Testis (tissue), 3 donors: Measurements from ENCODE around the gene PLAC8. TPM values are rescaled to one million over a fixed set of nuclear protein-coding genes. Genes with fewer than 3 reads are reported as not detected.
"Not testable (repeated sequence)": the region's sequence is repeated elsewhere in the genome, so short reads cannot be mapped to it uniquely, and the experiment has no call there.

ENCODE experiments used
- DNase-seq: peaks from one replicate; pipeline ENCODE4 v3.0.0-alpha.2; 2019
- H3K27ac ChIP-seq, 2 donors: fragments of 200-600 bp; sonication (generic); one replicate each; pipeline ENCODE4 v1.5.1; 2019
- H3K27me3 ChIP-seq: fragments of 200-600 bp; sonication (generic); one replicate; pipeline ENCODE4 v1.5.1; 2019
- H3K36me3 ChIP-seq: fragments of 200-600 bp; sonication (generic); one replicate; pipeline ENCODE4 v1.5.1; 2017; ENCODE audit warnings: low read depth; ENCODE audit errors: missing control alignments
- H3K4me1 ChIP-seq: fragments of 200-600 bp; sonication (generic); one replicate; pipeline ENCODE4 v1.5.1; 2019
- H3K4me3 ChIP-seq, 2 donors: fragments of 200-600 bp; sonication (generic); one replicate each; pipeline ENCODE4 v1.5.1; 2017 to 2019
- H3K9me3 ChIP-seq: fragments of 200-600 bp; sonication (generic); one replicate; pipeline ENCODE4 v1.5.1; 2017
- POLR2A ChIP-seq: fragments of 450-650 bp; IDR thresholded peaks from one replicate; pipeline ENCODE4 v1.6.1; 2017; ENCODE audit warnings: antibody characterized with exemption, mild to moderate bottlenecking, moderate library complexity
- whole genome bisulfite sequencing, 2 donors: methylation state at CpG; one replicate each; pipeline ENCODE4 v1.1.5; 2018; 5-methylcytosine and 5-hydroxymethylcytosine counted together
- intact Hi-C: fragments of 100-400 bp; cut with DNase I; formaldehyde crosslinking; loops from one replicate; pipeline ENCODE4 v1.15.1; 2023; ENCODE audit warnings: low total_unique reads
- polyA plus RNA-seq: library from polyadenylated mRNA; stranded (reverse); fragments of 350-450 nt; fragmentation: Illumina TruSeq; extraction: RNeasy Lipid Tissue Mini Kit (QIAGEN cat#74804); gene quantifications from one replicate; pipeline ENCODE4 v1.2.3, GENCODE V29; 2014; ENCODE audit warnings: low read depth, low replicate concordance; ENCODE audit not compliant: insufficient read depth
- total RNA-seq, 2 donors: library from RNA; depleted of rRNA; stranded (reverse); fragments of >200 nt; gene quantifications; one replicate each; pipeline ENCODE4 v1.2.3, GENCODE V29; 2016
- TF ChIP-seq, protein P1 (sequence below), 3 experiments: fragments of 450-650 bp in 2 of 3; fragments of 200-600 bp in 1 of 3; sonication (generic) in 1 of 3; IDR thresholded peaks; one replicate each; pipeline ENCODE4 v1.5.1; 2016 to 2019; ENCODE audit warnings: antibody characterized with exemption in 3 of 3, mild to moderate bottlenecking in 2 of 3, moderate library complexity in 1 of 3

PLAC8 gene
- total and polyA plus RNA-seq, 3 donors from 2014 or later: 0.55 to 2.0 (median 1.3) TPM

DNA sequence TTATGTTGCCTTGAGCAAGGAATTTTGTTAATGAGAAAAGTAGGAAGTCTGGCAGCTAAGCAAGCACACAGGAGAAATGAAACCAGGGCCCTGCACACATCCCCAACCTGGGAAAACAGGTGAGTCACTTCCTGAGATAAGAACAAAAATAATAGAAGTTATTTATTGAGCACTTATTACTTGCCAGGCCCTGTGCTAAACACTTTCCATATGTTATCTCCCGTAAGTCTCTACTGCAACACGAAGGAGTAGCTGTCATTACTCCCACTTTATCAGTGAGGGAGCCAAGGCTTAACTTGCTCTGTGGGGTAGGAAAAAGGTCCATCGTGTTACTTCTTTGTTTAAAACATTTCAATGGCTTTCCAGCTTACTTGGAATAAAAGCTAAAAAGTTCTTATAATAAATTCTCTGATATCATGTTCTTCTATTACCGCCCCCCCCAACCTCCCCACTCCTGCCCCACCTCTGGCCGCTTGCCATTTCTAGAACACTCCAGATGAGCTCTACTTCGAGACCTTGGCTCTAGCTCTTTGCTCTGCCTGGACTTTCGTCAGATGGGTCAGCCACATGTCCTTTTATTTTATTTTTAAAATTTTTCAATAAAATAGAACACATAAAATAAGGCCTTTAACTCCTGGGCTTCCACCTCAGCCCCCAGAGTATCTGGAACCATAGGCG lies 36.3 kb upstream of the PLAC8 start:
- H3K4me3 ChIP-seq: no peak overlapping the region
- intact Hi-C loops: no loop called here
- 44 to 53% methylated on average over 8 of the region's 8 CpGs for WGBS, 2 donors
- no peaks in the 10 kb centered on the region for H3K27me3 ChIP-seq
- H3K36me3 ChIP-seq: no peaks in the 10 kb centered on the region
- no peaks in the 10 kb centered on the region for H3K4me1 ChIP-seq
- H3K9me3 ChIP-seq: no peaks in the 10 kb centered on the region
- no peak overlapping the region for H3K27ac ChIP-seq
- TF ChIP-seq, protein P1, sequence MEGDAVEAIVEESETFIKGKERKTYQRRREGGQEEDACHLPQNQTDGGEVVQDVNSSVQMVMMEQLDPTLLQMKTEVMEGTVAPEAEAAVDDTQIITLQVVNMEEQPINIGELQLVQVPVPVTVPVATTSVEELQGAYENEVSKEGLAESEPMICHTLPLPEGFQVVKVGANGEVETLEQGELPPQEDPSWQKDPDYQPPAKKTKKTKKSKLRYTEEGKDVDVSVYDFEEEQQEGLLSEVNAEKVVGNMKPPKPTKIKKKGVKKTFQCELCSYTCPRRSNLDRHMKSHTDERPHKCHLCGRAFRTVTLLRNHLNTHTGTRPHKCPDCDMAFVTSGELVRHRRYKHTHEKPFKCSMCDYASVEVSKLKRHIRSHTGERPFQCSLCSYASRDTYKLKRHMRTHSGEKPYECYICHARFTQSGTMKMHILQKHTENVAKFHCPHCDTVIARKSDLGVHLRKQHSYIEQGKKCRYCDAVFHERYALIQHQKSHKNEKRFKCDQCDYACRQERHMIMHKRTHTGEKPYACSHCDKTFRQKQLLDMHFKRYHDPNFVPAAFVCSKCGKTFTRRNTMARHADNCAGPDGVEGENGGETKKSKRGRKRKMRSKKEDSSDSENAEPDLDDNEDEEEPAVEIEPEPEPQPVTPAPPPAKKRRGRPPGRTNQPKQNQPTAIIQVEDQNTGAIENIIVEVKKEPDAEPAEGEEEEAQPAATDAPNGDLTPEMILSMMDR (IDR thresholded peaks at IDR 0.05): no peak
- no peak for TF ChIP-seq POLR2A
- DNase-seq: no peak

DNA sequence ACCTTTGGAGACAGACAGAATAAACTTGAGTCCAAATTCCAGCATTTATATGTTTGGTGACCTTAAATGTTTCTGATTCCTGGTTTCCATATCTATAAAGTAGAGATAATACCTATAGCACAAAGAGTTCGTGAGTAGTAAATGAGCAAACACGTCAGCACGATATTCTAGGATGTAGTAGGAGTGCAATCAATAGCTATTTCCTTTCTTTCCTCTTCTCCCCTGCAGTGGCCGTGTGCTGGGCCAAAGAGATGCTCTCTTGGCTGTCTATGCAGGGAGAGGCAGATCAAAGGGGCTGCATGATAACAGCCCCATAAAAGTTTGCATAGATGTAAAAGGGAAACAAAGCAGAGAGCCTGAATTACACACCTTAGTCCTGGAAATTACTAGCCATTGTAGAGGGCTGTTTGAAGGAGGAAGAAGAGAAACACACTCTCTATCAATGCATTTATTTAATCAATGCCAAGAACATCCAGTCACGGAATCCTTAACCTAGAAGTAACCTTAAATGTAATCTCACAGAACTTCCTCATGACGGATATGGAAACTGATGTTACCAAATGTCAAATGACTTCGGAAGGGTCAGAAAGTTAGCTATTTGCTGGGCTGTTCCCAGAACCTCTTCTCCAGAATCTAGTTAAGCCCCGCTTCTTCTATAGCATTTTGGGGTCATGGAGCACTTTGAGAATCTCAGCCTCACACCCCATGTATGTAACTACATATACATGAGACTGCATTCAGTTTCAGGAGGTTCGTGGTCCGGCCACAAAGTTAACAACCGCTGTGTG lies 35.5 kb upstream of the PLAC8 start:
- intact Hi-C loops: no loop called here
- TF ChIP-seq, protein P1 (IDR thresholded peaks at IDR 0.05): no peak
- no peak for TF ChIP-seq POLR2A
- no peak overlapping the region for H3K4me3 ChIP-seq
- no peak for DNase-seq
- H3K27ac ChIP-seq: no peak overlapping the region
- H3K27me3 ChIP-seq: no peaks in the 10 kb centered on the region
- H3K4me1 ChIP-seq: no peaks in the 10 kb centered on the region
- H3K36me3 ChIP-seq: no peaks in the 10 kb centered on the region
- WGBS, 2 donors: 52 to 68% methylated on average over 11 of the region's 11 CpGs
- no peaks in the 10 kb centered on the region for H3K9me3 ChIP-seq

DNA sequence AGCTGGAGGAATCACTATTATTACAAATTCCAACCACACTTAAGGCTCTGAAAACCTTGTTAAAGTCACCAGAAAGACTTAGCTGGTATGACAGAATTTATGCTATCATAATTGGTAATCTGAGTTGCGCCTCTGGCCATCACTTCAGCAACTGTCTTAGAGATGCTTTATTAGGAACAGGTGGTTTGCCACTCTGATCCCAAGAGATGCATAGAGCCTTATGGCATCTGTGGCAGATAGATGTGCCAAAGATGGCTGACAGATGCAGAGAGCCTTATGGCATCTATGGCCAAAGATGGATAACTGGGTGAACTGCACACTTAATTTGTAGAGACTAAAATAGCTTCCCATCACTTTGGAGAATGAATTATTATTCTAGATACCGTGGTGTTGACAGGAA lies 32.3 kb upstream of the PLAC8 start:
- no peak for TF ChIP-seq POLR2A
- TF ChIP-seq, protein P1 (IDR thresholded peaks at IDR 0.05): no peak
- Histone ChIP-seq H3K4me1 (no peaks in the 10 kb centered on the region), H3K27me3 (no peaks in the 10 kb centered on the region), H3K9me3 (no peaks in the 10 kb centered on the region), H3K4me3 (no peak overlapping the region), H3K27ac (no peak overlapping the region), H3K36me3 (no peaks in the 10 kb centered on the region)
- intact Hi-C loops: no loop called here
- DNase-seq: no peak
- WGBS, 2 donors: 95 to 96% methylated on average over 2 of the region's 2 CpGs

DNA sequence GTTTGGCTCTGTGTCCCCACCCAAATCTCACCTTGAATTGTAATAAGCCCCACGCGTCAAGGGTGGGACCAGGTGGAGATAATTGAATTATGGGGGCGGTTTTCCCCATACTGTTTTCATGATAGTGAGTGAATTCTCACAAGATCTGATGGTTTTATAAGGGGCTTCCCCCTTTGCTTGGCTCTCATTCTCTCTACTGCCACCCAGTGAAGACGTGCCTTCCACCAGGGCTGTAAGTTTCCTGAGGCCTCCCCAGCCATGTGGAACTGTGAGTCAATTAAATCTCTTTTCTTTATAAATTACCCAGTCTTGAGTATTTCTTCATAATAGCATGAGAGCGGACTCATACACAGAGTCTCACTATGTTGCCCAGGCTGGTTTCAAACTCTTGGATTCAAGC lies 31.2 kb upstream of the PLAC8 start:
- H3K4me1 ChIP-seq, H3K9me3 ChIP-seq, DNase-seq, H3K36me3 ChIP-seq, H3K27ac ChIP-seq, H3K4me3 ChIP-seq, intact Hi-C loops, H3K27me3 ChIP-seq: not testable (repeated sequence)
- 81 to 90% methylated on average over 5 of the region's 5 CpGs for WGBS, 2 donors

DNA sequence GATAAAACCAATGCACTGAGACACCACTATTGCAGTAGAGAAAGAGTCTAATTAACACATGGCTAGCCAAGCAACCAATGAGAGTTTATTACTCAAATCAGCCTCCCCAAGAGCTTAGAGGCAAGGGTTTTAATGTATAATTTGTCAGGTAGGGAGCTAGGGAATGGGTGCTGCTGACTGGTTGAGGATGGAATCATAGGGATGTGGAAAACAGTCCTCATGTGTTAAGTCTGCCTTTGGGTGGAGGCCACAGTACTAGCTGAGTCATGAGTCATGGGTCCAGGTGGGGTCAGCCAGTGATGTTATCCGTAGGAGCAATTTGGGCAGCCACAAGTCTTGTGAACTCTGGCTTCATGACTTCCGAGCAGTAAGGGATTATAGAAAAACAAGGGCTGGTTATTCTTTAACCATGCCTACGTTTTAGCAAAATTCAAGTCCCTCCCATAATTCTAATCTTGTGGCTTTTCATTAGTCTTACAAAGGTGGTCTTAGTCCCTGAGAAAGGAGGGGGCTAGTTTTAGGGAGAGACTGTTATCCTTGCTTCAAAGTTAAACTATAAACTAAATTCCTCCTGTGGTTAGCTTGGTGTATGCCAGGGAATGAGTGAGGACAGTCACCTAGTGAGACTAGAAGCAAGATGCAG lies 25.1 kb upstream of the PLAC8 start:
- 77 to 84% methylated on average over 3 of the region's 3 CpGs for WGBS, 2 donors

More for the DNA sequence above, 25.1 kb upstream of the PLAC8 start:
- Histone ChIP-seq H3K4me3 (no peak overlapping the region), H3K4me1 (no peaks in the 10 kb centered on the region), H3K36me3 (no peaks in the 10 kb centered on the region), H3K27me3 (no peaks in the 10 kb centered on the region), H3K9me3 (no peaks in the 10 kb centered on the region), H3K27ac (no peak overlapping the region)
- TF ChIP-seq POLR2A: no peak
- TF ChIP-seq, protein P1 (IDR thresholded peaks at IDR 0.05): no peak
- intact Hi-C loops: no loop called here
- no peak for DNase-seq
